Germinal center (tissue), 1 donor: ENCODE data around the gene NSUN4.
"Not testable (repeated sequence)": the region's sequence is repeated elsewhere in the genome, so short reads cannot be mapped to it uniquely, and the experiment has no call there.

Experiments used
- DNase-seq: peaks from one replicate; pipeline ENCODE4 v3.0.0; 2012; ENCODE audit warnings: mixed read lengths, low spot score

Gene NSUN4

GRCh38 chr1:46367701-46368100 is 27.1 kb downstream of the NSUN4 start:
- not testable (repeated sequence) for DNase-seq

- no peak for DNase-seq
Observed at GRCh38 chr1:46368791-46369190, 28.2 kb downstream of the NSUN4 start.

GRCh38 chr1:46369542-46370213 is 29.1 kb downstream of the NSUN4 start:
- DNase-seq, result no peak

GRCh38 chr1:46370214-46370633 is 29.6 kb downstream of the NSUN4 start:
- peak; percentile 77 for DNase-seq

GRCh38 chr1:46372431-46372830 is 31.8 kb downstream of the NSUN4 start:
- DNase-seq, result no peak

GRCh38 chr1:46379996-46380395 is 39.4 kb downstream of the NSUN4 start:
- no peak for DNase-seq

GRCh38 chr1:46380508-46380907 is 39.9 kb downstream of the NSUN4 start:
- DNase-seq, result no peak

- DNase-seq, result no peak
Observed at GRCh38 chr1:46393510-46393909, 52.9 kb downstream of the NSUN4 start.

GRCh38 chr1:46394108-46394871 is 53.7 kb downstream of the NSUN4 start, which contains the start of gene FAAH:
TSS of gene FAAH (plus strand) at chr1:46394317. CDS start at chr1:46394349, 32 bp downstream.
- peak; percentile 53 for DNase-seq

- DNase-seq, result no peak
Observed at GRCh38 chr1:46394872-46395465, 54.4 kb downstream of the NSUN4 start.

- DNase-seq, result no peak
Observed at GRCh38 chr1:46396441-46397398, 56.1 kb downstream of the NSUN4 start.

- DNase-seq, result no peak
Observed at GRCh38 chr1:46399307-46399706, 58.7 kb downstream of the NSUN4 start.

GRCh38 chr1:46400421-46400820 is 59.8 kb downstream of the NSUN4 start:
- no peak for DNase-seq

GRCh38 chr1:46401154-46401913 is 60.7 kb downstream of the NSUN4 start:
- DNase-seq, result no peak

GRCh38 chr1:46401964-46402626 is 61.5 kb downstream of the NSUN4 start:
- no peak for DNase-seq

GRCh38 chr1:46403916-46404315 is 63.3 kb downstream of the NSUN4 start:
- no peak for DNase-seq

GRCh38 chr1:46404482-46405196 is 64.0 kb downstream of the NSUN4 start:
- no peak for DNase-seq

- no peak for DNase-seq
Observed at GRCh38 chr1:46405197-46405555, 64.6 kb downstream of the NSUN4 start.

- no peak for DNase-seq
Observed at GRCh38 chr1:46405724-46406123, 65.1 kb downstream of the NSUN4 start.
